DOHH2 (cell line): ENCODE results near the gene TPSAB1.

Experiments
- H3F3A ChIP-seq: fragments of 200-600 bp; sonication (generic), shearing (Covaris generic); 2 replicates; pipeline ENCODE4 v1.6.0; 2016; ENCODE audit warnings: antibody characterized with exemption, mild to moderate bottlenecking; ENCODE audit not compliant: control insufficient read depth, insufficient read depth
- H3K27ac ChIP-seq: fragments of 200-600 bp; sonication (generic); 2 replicates; pipeline ENCODE4 v1.5.1; 2014; ENCODE audit warnings: low read depth, mild to moderate bottlenecking, low read length, moderate library complexity
- H3K27me3 ChIP-seq: fragments of 200-600 bp; sonication (generic); 2 replicates; pipeline ENCODE4 v1.6.1; 2014; ENCODE audit warnings: mild to moderate bottlenecking, low read length, mixed read lengths; ENCODE audit not compliant: control insufficient read depth
- H3K36me3 ChIP-seq: fragments of 200-600 bp; sonication (generic); 2 replicates; pipeline ENCODE4 v1.6.1; 2014; ENCODE audit warnings: mild to moderate bottlenecking, low read length, moderate library complexity, mixed read lengths; ENCODE audit not compliant: control insufficient read depth
- H3K4me1 ChIP-seq: fragments of 200-600 bp; sonication (generic); 2 replicates; pipeline ENCODE4 v1.6.1; 2014; ENCODE audit warnings: mild to moderate bottlenecking, low read length, mixed read lengths; ENCODE audit not compliant: control insufficient read depth
- H3K4me2 ChIP-seq: fragments of 200-600 bp; sonication (generic); 2 replicates; pipeline ENCODE4 v1.6.0; 2014; ENCODE audit warnings: mild to moderate bottlenecking, low read length, moderate library complexity
- H3K4me3 ChIP-seq: fragments of 200-600 bp; sonication (generic); 2 replicates; pipeline ENCODE4 v1.5.1; 2014; ENCODE audit warnings: mild to moderate bottlenecking, low read length, mixed read lengths
- H3K79me2 ChIP-seq: fragments of 200-600 bp; sonication (generic); 2 replicates; pipeline ENCODE4 v1.6.1; 2014; ENCODE audit warnings: mild to moderate bottlenecking, low read length, mixed read lengths; ENCODE audit not compliant: control insufficient read depth
- H3K9me2 ChIP-seq: fragments of 200-600 bp; sonication (generic); replicated peaks from 2 replicates; pipeline ENCODE4 v1.6.1; 2014; ENCODE audit warnings: mild to moderate bottlenecking, low read length, mixed read lengths; ENCODE audit not compliant: control insufficient read depth
- H3K9me3 ChIP-seq: fragments of 200-600 bp; sonication (generic); 2 replicates; pipeline ENCODE4 v1.6.1; 2014; ENCODE audit warnings: antibody characterized with exemption, low read length, mixed read lengths; ENCODE audit not compliant: control insufficient read depth, insufficient read depth
- H4K20me1 ChIP-seq: fragments of 200-600 bp; sonication (generic); 2 replicates; pipeline ENCODE4 v1.6.0; 2014; ENCODE audit warnings: low read depth, mild to moderate bottlenecking, antibody characterized with exemption, low read length, moderate library complexity; ENCODE audit not compliant: control insufficient read depth, insufficient read depth
- CTCF ChIP-seq: fragments of 200-600 bp; sonication (generic); IDR thresholded peaks from one replicate; pipeline ENCODE4 v1.5.1; 2014; ENCODE audit warnings: antibody characterized with exemption, mild to moderate bottlenecking, low read depth, low read length; ENCODE audit not compliant: poor library complexity, severe bottlenecking
- EZH2phosphoT487 ChIP-seq: fragments of 200-600 bp; sonication (generic); IDR thresholded peaks from 2 replicates; pipeline ENCODE4 v1.6.1; 2017; ENCODE audit warnings: borderline replicate concordance, mild to moderate bottlenecking, antibody characterized with exemption, low read length, moderate library complexity, mixed read lengths

Gene TPSAB1

DNA sequence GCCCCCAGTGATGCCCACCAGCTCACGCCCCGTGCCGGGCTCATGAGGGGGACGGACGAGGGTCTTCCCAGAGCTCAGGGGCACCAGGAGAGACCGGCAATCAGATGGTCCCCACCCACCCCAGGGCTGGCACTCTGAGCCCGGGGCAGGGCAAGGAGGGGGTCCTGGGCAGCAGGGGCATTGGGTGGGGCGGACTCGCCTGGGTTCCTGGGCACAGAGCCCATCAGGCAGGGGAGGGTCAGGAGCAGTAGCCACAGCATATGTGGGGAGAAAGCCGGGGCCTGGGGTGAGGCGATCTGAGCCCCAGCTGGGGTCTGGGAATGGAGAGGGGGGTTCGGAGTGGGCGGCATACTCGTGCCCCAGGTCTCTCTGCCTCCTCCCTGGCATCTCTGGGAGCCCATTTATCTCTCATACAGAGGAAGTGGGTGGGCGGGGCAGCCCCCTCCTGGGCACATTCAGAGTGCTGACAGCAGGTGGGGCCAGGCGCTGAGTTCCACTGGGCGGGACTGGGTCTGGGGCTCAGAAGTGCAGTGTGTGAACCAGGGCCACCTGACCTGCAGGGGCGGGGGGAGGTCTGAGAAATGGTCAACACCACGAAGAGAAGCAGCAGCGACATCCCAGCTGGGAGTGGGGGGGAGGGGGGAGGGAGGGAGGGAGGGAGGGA lies 48.4 kb downstream of the TPSAB1 start:
- H3K9me2 ChIP-seq: no peaks in the 10 kb centered on the region
- no peak for TF ChIP-seq CTCF
- TF ChIP-seq EZH2phosphoT487: no peak
- H3K9me3 ChIP-seq: no peaks in the 10 kb centered on the region
- H3K79me2 ChIP-seq: no peaks in the 10 kb centered on the region
- no peak overlapping the region for H3K4me3 ChIP-seq
- no peaks in the 10 kb centered on the region for H3K4me1 ChIP-seq
- peaks cover 18% of the 10 kb centered on the region for H3K27me3 ChIP-seq
- H3K4me2 ChIP-seq: no peak overlapping the region
- H3F3A ChIP-seq: no peaks in the 10 kb centered on the region
- H3K27ac ChIP-seq: no peak overlapping the region
- H4K20me1 ChIP-seq: no peaks in the 10 kb centered on the region
- no peaks in the 10 kb centered on the region for H3K36me3 ChIP-seq

- no peaks in the 10 kb centered on the region for H3K9me2 ChIP-seq
- peaks cover 1% of the 10 kb centered on the region; the same call in 1 of the 2 replicates for H3K4me1 ChIP-seq
- no peak overlapping the region for H3K4me2 ChIP-seq
- TF ChIP-seq CTCF: no peak
- no peak for TF ChIP-seq EZH2phosphoT487
- no peaks in the 10 kb centered on the region for H3K9me3 ChIP-seq
- H3F3A ChIP-seq: no peaks in the 10 kb centered on the region; the same call in 1 of the 2 replicates
- no peaks in the 10 kb centered on the region for H3K79me2 ChIP-seq
- H3K27ac ChIP-seq: no peak overlapping the region
- peaks cover 20% of the 10 kb centered on the region for H3K27me3 ChIP-seq
- H3K36me3 ChIP-seq: no peaks in the 10 kb centered on the region
- H4K20me1 ChIP-seq: no peaks in the 10 kb centered on the region
- H3K4me3 ChIP-seq: no peak overlapping the region
Measured at GRCh38 chr16:1289477-1289866, 49.0 kb downstream of the TPSAB1 start.

DNA sequence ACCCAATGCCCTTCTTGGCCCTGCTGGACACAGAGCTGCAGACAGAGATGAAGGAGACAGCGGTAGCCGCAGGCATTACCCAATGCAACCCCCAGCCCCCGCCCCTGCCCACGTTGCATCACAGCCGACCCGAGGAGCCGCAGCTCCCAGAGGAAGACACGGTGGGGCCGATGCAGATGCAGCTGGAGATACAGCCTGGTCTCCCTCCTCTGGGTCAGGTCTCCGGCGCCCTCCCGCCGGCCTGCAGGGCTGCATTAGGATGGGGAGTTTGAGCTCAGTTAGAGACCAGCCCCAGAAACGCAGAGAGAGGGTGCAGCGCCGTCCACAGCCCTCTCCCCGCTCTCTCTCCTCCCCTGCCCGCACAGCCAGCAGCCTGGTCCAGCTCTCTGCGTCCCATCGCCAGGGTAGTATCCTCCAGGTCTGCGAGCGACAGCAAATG lies 49.6 kb downstream of the TPSAB1 start:
- no peak overlapping the region for H3K4me3 ChIP-seq
- TF ChIP-seq CTCF: no peak
- TF ChIP-seq EZH2phosphoT487: no peak
- H3K27me3 ChIP-seq: peaks cover 20% of the 10 kb centered on the region
- no peaks in the 10 kb centered on the region for H3K9me2 ChIP-seq
- peaks cover 6% of the 10 kb centered on the region; the same call in 1 of the 2 replicates for H3K4me1 ChIP-seq
- H3K4me2 ChIP-seq: no peak overlapping the region
- no peaks in the 10 kb centered on the region for H4K20me1 ChIP-seq
- H3K36me3 ChIP-seq: no peaks in the 10 kb centered on the region
- no peaks in the 10 kb centered on the region; the same call in 1 of the 2 replicates for H3F3A ChIP-seq
- no peaks in the 10 kb centered on the region for H3K79me2 ChIP-seq
- H3K27ac ChIP-seq: no peak overlapping the region
- no peaks in the 10 kb centered on the region for H3K9me3 ChIP-seq
